T-helper 2 cell treated with Interferon-gamma antibody and Interleukin-4, amounts not matched to agents 5 μg/mL and 100 μg/mL, for 36 hours (primary cell): ENCODE measurements around the gene MRPS12.
"Not testable (repeated sequence)": the region's sequence is repeated elsewhere in the genome, so short reads cannot be mapped to it uniquely, and the experiment has no call there.

Experiments
- DNase-seq: peaks from one replicate; pipeline ENCODE4 v3.0.0; 2021; ENCODE audit warnings: low spot score
- H3K27ac Mint-ChIP-seq: one replicate; pipeline ENCODE4 v1.8.0; 2021; ENCODE audit warnings: mild to moderate bottlenecking, mixed read lengths
- H3K27me3 Mint-ChIP-seq: one replicate; pipeline ENCODE4 v1.8.0; 2021; ENCODE audit warnings: low read depth, mixed read lengths
- H3K36me3 Mint-ChIP-seq: one replicate; pipeline ENCODE4 v1.8.0; 2021; ENCODE audit warnings: low read depth, mixed read lengths
- H3K4me1 Mint-ChIP-seq: one replicate; pipeline ENCODE4 v1.8.0; 2021; ENCODE audit warnings: low read depth, mixed read lengths
- H3K4me3 Mint-ChIP-seq: one replicate; pipeline ENCODE4 v1.8.0; 2022; ENCODE audit warnings: mild to moderate bottlenecking, moderate library complexity, mixed read lengths
- H3K9me3 Mint-ChIP-seq: one replicate; pipeline ENCODE4 v1.8.0; 2021; ENCODE audit warnings: mixed read lengths

The MRPS12 gene

DNA sequence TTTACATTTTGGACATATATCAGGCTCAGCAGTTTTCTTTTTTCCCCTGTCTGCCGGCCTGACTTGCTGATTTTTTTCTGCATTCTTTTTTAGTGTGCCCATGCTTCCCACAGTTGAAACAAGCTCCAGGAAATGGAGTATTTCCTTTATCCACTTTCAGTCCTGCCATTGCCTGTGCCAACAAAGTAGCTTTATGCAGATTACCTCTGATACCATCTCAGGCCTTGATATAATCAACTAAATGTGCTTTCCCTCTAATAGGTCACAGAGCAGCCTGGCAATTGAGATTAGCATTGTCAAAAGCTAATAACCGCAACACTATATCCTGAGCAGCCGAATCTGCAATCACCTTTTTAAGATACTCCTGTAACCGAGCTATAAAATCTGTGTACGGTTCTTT lies 9.2 kb downstream of the MRPS12 start:
- DNase-seq: no peak
- Mint-ChIP-seq H3K4me3 (no peak overlapping the region), H3K27ac (no peak overlapping the region), H3K27me3 (peaks cover 11% of the 10 kb centered on the region), H3K9me3 (no peaks in the 10 kb centered on the region), H3K4me1 (peaks cover 6% of the 10 kb centered on the region), H3K36me3 (peaks cover 9% of the 10 kb centered on the region)

DNA sequence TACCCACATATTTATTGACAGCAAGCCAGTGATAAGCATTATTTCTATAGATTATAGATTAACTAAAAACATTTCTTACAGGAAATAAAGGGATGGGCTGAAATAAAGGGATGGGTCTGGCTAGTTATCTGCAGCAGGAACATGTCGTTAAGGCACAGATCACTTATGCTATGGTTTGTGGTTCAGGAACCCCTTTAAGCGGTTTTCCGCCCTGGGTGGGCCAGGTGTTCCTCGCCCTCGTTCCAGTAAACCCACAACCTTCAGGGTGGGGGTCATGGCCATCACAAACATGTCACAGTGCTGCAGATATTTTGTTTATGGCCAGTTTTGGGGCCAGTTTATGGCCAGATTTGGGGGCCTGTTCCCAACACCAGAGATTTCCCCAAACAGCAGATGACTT lies 10.7 kb downstream of the MRPS12 start:
- H3K9me3 Mint-ChIP-seq, H3K36me3 Mint-ChIP-seq, DNase-seq, H3K27ac Mint-ChIP-seq, H3K4me1 Mint-ChIP-seq, H3K4me3 Mint-ChIP-seq: not testable (repeated sequence)
- H3K27me3 Mint-ChIP-seq: peaks cover 11% of the 10 kb centered on the region

DNA sequence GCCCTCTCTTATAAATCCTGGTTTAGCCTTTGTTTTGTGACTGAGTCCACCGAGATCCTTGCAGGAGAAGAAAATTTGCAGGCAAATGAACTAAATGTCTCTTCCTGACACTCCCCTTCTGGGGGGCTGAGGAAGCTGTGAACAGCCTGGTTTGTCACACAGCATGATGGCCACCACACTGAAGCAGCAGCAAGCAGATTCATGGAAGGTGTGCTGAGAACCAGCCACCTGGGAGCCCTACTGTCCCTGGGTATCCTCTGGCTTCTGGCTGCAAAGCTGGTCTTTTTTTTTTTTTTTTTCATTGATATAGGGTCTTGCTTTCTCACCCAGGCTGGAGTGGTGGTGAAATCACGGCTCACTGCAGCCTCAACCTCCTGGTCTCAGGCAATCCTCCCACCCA lies 11.2 kb downstream of the MRPS12 start:
- H3K27me3 Mint-ChIP-seq: peaks cover 11% of the 10 kb centered on the region
- no peak for DNase-seq
- peaks cover 6% of the 10 kb centered on the region for H3K4me1 Mint-ChIP-seq
- H3K36me3 Mint-ChIP-seq: no peaks in the 10 kb centered on the region
- H3K27ac Mint-ChIP-seq: no peak overlapping the region
- H3K4me3 Mint-ChIP-seq: no peak overlapping the region
- no peaks in the 10 kb centered on the region for H3K9me3 Mint-ChIP-seq

DNA sequence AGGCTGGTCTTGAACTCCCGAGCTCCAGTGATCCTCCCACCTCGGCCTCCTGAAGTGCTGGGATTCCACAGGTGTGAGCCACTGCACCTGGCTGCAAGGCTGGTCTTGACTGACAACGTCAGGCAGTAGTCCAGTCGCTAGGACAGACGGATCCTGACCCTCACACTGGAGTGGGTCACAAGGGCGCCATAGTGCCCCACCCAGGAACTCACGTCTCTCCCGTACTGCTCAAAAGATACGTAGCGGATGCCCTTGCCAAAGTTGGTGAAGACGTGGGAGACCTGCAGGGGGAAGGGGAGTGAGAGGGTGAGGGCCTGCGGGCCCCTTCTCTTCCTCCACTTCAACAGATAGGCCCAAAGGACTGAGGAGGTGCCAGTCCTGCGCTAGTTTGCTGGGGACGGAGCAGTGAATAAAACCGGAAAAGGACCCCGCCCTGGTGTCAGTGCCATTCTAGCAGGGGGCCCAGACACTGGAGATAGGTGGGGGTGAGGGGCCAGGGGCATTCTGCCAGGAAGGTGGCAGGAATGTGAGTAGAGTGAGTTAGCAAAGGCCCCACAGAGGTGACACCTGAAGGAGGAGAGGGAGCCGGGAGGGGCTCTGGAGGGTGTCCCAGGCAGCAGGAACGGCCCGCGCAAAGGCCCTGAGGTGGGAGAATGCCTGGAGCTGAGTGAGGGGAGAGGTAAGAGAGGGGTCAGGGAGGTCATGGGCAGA lies 11.9 kb downstream of the MRPS12 start:
- peaks cover 11% of the 10 kb centered on the region for H3K27me3 Mint-ChIP-seq
- no peak overlapping the region for H3K27ac Mint-ChIP-seq
- peaks cover 6% of the 10 kb centered on the region for H3K4me1 Mint-ChIP-seq
- no peak overlapping the region for H3K4me3 Mint-ChIP-seq
- H3K9me3 Mint-ChIP-seq: no peaks in the 10 kb centered on the region
- no peaks in the 10 kb centered on the region for H3K36me3 Mint-ChIP-seq
- no peak for DNase-seq

DNA sequence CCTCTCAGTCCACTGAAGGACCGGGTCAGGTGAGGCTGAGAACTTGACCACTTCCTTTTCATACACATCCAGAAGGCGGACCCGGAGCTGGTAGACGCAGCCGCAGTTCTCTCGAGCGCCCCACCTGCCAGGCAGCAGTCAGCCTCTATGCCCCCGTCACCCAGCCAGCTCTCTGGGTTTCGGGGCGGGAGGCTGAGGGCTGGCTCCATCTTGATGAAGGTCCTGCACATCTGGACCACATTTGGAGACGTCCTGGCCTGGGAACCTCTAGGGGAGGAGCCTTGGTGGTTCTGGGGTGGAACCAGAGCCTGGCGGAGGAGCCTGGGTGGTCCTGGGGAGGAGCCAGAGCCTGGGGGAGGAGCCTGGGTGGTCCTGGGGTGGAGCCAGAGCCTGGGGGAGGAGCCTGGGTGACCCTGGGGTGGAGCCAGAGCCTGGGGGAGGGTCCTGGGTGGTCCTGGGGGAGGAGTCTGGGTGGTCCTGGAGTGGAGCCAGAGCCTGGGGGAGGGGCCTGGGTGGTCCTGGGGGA lies 14.3 kb downstream of the MRPS12 start:
- Mint-ChIP-seq H3K9me3 (no peaks in the 10 kb centered on the region), H3K4me3 (no peak overlapping the region), H3K27me3 (peaks cover 15% of the 10 kb centered on the region), H3K4me1 (peaks cover 4% of the 10 kb centered on the region), H3K36me3 (no peaks in the 10 kb centered on the region), H3K27ac (no peak overlapping the region)
- no peak for DNase-seq

DNA sequence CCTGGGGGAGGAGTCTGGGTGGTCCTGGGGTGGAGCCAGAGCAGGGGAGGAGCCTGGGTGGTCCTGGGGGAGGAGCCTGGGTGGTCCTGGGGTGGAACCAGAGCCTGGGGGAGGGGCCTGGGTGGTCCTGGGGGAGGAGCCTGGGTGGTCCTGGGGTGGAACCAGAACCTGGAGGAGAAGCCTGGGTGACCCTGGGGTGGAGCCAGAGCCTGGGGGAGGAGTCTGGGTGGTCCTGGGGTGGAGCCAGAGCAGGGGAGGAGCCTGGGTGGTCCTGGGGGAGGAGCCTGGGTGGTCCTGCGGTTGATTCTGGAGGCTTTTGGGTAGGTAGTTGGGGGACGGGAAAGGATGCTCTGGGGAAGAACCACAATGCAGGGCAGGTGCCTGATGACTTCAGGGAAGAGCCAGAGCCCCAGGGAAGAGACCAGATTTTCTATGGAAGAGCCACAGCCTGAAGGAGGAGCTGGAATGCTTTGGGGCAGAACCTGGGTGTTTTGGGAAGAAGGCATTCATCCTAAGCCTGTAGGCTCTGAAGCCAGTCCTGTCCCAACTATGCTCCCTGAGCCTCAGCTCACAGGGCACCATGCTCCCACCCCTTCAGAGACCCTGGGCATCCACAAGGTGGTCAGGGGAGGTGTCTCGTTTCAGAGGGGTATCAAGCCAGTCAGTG lies 15.0 kb downstream of the MRPS12 start:
- Mint-ChIP-seq H3K4me1 (peaks cover 6% of the 10 kb centered on the region), H3K27me3 (peaks cover 13% of the 10 kb centered on the region), H3K9me3 (no peaks in the 10 kb centered on the region), H3K4me3 (no peak overlapping the region), H3K36me3 (no peaks in the 10 kb centered on the region), H3K27ac (no peak overlapping the region)
- no peak for DNase-seq

DNA sequence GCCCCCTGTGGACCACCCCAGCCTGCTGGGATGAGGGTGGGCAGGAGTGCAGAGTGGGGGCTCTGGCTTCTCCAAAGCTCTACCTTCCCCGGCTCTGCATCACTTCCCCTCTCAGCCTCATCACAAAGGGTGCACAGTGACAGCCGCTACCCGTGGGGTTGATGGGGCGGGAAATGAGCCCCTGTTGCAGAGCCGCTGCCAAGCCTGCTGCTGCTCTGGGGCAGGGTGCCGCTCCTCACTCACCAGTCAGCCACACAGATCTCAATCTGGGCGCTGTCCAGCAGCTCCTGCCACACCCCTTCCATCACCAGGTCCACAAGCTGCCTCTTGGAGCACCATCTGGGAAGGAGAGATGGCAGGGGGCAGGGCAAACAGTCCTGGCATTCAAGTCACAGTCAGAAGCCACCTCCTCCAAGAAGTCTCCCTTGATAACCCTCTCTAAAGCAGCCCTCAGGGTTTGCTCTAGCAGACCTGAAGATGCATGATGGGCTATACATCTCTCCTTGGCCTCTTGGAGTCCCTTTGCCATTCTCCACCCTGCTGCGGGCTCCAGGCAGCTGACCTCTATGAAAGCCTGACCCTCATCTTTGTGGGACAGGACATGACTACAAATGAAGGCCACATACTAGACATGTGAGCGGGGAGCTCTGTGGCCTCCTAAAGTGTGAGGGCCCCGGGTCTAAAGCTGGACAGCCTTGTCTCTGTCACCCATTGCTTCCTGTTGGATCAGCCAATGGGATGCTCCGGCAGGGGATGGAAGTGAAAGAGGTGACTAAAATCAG lies 15.7 kb downstream of the MRPS12 start:
- Mint-ChIP-seq H3K4me3 (no peak overlapping the region), H3K36me3 (no peaks in the 10 kb centered on the region), H3K27ac (no peak overlapping the region), H3K9me3 (no peaks in the 10 kb centered on the region), H3K27me3 (peaks cover 14% of the 10 kb centered on the region), H3K4me1 (peaks cover 4% of the 10 kb centered on the region)
- no peak for DNase-seq

DNA sequence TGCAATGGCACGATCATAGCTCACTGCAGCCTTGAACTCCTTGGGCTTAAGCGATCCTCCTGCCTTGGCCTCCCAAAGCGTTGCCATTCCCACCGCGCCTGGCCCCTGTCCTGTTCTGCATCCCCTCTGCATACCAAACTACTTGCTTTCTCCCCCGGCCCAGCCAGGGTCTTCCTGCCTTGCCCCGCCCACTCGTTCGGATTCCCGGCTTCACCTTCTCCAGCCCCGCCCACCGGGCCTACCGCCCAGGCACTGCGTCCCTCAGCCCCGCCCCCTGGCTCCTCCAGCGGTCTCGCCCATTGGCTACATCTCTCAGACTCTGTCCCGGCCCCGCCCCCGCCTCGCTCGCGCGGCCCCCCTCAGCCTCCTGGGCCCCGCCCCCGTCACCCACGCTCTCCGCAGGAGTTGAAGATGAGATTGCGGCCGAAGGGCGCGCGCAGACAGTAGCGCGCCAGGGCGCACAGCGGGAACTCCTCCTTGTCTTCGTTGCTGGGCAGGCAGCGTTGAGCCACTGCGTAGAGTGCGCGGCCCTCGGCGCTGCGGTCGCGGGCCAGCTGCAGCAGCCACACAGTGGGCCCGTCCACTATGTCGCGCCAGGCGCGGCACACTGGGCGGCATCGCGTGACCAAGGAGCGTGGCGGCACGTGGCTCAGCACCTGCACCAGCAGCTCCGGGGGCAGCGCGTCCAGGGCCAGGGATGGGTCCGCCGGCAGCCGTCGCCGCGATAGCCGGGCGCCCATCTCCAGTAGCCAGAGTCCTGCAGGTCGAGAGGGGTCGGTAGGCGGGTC lies 19.0 kb downstream of the MRPS12 start:
- DNase-seq: peak; percentile 86
- H3K27me3 Mint-ChIP-seq: peaks cover 23% of the 10 kb centered on the region
- H3K9me3 Mint-ChIP-seq: no peaks in the 10 kb centered on the region
- peaks cover 11% of the 10 kb centered on the region for H3K4me1 Mint-ChIP-seq
- H3K4me3 Mint-ChIP-seq: peak overlapping the region; percentile 64
- no peak overlapping the region for H3K27ac Mint-ChIP-seq
- no peaks in the 10 kb centered on the region for H3K36me3 Mint-ChIP-seq

DNA sequence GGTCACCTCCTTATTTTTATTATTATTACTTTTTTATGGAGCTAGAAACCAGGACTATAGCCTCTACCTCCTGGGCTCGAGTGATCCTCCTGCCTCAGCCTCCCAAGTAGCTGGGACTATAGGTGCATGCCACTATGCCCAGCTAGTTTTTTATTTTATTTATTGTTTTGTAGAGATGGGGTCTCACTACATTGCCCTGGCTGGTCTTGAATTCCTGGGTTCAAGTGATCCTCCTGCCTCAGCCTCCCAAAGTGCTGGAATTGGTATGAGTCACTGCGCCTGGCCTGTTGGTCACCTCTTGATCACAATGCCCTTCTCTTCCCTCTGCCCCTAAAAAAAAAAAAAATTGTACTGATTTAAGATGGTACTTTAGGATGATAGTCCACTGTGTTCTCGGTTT lies 20.4 kb downstream of the MRPS12 start:
- Mint-ChIP-seq H3K36me3 (no peaks in the 10 kb centered on the region), H3K4me1 (peaks cover 11% of the 10 kb centered on the region), H3K27ac (no peak overlapping the region), H3K4me3 (no peak overlapping the region), H3K27me3 (peaks cover 23% of the 10 kb centered on the region), H3K9me3 (no peaks in the 10 kb centered on the region)
- DNase-seq: no peak

DNA sequence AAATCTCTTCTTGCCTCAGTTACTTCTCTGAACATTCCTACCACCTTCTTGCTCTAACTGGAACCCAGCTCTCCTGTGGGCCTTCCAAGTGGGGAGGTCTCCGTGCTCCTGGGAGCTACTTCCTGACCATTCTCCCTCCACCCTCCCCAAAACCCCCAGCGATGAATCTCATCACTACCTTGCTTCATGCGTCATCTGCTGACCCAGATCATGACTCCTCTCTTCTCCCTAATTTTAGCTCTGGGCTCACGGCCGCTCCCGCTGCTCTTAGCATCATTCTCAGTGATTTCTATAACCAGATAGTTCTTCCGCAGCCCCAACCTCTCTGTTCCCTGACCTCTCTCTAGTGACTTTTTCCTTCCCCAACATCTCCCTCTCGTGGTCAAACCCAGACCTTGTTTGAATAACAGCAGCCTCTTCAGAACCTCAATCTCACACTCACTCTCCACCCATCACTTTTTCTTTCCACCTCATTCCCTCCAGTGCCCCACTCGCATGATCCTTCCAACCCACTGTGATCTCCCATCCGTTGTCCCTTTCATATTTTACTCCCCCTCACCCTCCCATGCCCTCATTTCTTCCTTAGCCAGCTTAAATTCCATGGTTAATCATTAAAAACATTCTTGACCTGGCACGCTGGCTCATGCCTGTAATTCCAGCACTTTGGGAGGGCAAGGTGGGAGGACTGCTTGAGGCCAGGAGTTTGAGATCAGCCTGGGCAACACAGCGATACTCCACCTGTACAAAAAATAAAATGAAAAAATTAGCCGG lies 21.8 kb downstream of the MRPS12 start:
- Mint-ChIP-seq H3K9me3 (no peaks in the 10 kb centered on the region), H3K27me3 (peaks cover 25% of the 10 kb centered on the region), H3K36me3 (no peaks in the 10 kb centered on the region), H3K4me1 (peaks cover 11% of the 10 kb centered on the region), H3K4me3 (peak overlapping the region; percentile 1), H3K27ac (no peak overlapping the region)
- peak; percentile 30 for DNase-seq

DNA sequence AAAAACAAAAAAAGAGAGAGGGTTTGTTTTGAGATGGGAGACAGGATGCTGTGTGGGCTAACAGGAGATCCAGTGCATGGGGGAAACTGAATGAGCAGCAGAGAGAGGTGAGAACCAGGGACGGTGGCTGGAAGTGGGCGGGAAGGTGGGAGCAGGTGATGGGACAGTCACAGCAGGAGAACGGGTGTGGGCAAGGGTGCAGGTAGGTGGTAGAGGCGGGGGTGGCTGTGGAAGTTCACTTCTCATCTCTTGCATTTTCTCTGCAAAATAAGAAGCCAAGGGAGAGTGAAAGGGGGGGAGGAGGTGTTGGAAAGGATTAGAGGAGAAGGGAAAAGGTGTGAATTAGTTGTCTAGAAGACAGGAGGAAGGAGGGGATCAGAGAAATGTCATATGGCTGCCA lies 22.9 kb downstream of the MRPS12 start:
- Mint-ChIP-seq H3K27me3 (peaks cover 23% of the 10 kb centered on the region), H3K4me3 (no peak overlapping the region), H3K9me3 (no peaks in the 10 kb centered on the region), H3K36me3 (no peaks in the 10 kb centered on the region), H3K27ac (no peak overlapping the region), H3K4me1 (peaks cover 11% of the 10 kb centered on the region)
- DNase-seq: no peak

DNA sequence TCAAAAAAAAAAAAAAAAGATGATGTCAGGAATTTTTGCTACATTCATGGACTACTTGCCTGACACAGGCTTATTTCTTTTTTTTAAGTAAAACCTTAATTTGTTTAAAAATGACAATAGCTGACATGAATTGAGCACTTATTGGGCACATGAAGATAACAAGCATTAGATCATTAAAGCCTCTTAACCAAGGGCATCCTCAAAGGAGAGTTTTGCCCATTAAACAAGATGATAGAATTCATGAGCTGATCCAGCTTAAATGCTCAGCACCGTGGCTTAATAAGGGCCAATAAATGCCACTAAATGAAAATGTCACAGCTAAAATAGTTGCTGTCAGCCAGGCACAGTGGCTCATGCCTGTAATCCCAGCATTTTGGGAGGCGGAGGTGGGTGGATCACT lies 25.5 kb downstream of the MRPS12 start:
- no peak for DNase-seq
- no peaks in the 10 kb centered on the region for H3K9me3 Mint-ChIP-seq
- no peak overlapping the region for H3K4me3 Mint-ChIP-seq
- H3K36me3 Mint-ChIP-seq: no peaks in the 10 kb centered on the region
- no peak overlapping the region for H3K27ac Mint-ChIP-seq
- peaks cover 14% of the 10 kb centered on the region for H3K27me3 Mint-ChIP-seq
- peaks cover 8% of the 10 kb centered on the region for H3K4me1 Mint-ChIP-seq

DNA sequence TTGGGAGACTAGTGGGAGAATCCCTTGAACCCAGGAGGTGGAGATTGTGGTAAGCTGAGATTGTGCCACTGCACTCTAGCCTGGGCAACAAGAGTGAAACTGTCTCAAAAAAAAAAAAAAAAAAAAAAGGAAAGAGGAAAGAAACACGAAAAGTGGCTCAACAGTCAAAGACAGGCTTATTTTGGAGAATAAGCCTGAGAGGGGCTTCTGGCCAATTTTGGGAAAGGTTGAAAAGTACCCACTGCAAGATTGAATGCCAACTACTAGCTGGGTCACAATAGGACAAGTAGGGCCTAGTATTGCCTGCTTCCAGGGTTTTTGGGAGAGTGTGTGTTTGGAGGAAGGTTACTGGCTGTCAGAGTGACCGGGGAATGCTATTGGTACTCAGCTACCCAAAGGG lies 27.6 kb downstream of the MRPS12 start:
- H3K36me3 Mint-ChIP-seq: no peaks in the 10 kb centered on the region
- DNase-seq: no peak
- no peak overlapping the region for H3K4me3 Mint-ChIP-seq
- H3K9me3 Mint-ChIP-seq: no peaks in the 10 kb centered on the region
- H3K27me3 Mint-ChIP-seq: peaks cover 7% of the 10 kb centered on the region
- no peak overlapping the region for H3K27ac Mint-ChIP-seq
- peaks cover 3% of the 10 kb centered on the region for H3K4me1 Mint-ChIP-seq
